Esophagus muscularis mucosa (tissue), 4 donors: ENCODE results near the gene JMJD7. TPM values are rescaled to one million over a fixed set of nuclear protein-coding genes. Genes with fewer than 3 reads are reported as not detected.

Source experiments
- DNase-seq: peaks from one replicate; pipeline ENCODE4 v3.0.0-alpha.2; 2017; ENCODE audit errors: extremely low spot score
- H3K27ac ChIP-seq, 4 donors: fragments of 200-600 bp; sonication (generic); replicated peaks in 1 of 4; 1 replicate in 3 of 4; 2 replicates in 1 of 4; pipeline ENCODE4 v1.5.1; 2016 to 2019; ENCODE audit warnings: mild to moderate bottlenecking in 1 of 4
- H3K27me3 ChIP-seq, 4 donors: fragments of 200-600 bp; sonication (generic); one replicate each; pipeline versions ENCODE4 v1.5.1 to v1.6.0; 2016 to 2019
- H3K36me3 ChIP-seq, 4 donors: fragments of 200-600 bp; sonication (generic); one replicate each; pipeline ENCODE4 v1.5.1; 2016 to 2019
- H3K4me1 ChIP-seq, 4 donors: fragments of 200-600 bp; sonication (generic); one replicate each; pipeline ENCODE4 v1.5.1; 2016 to 2019
- H3K4me3 ChIP-seq, 4 donors: fragments of 200-600 bp; sonication (generic); 1 replicate in 2 of 4; 2 replicates in 2 of 4; pipeline ENCODE4 v1.5.1; 2016 to 2019; ENCODE audit warnings: mild to moderate bottlenecking in 4 of 4, moderate library complexity in 1 of 4
- H3K9me3 ChIP-seq, 4 donors: fragments of 200-600 bp; sonication (generic); 1 replicate in 3 of 4; 2 replicates in 1 of 4; pipeline ENCODE4 v1.5.1; 2016 to 2019
- CTCF ChIP-seq, 3 experiments: fragments of 200-600 bp in 2 of 3; fragments of 450-650 bp in 1 of 3; sonication (generic) in 2 of 3; IDR thresholded peaks; one replicate each; pipeline ENCODE4 v1.5.1; 2017 to 2019; ENCODE audit warnings: antibody characterized with exemption in 3 of 3, mild to moderate bottlenecking in 2 of 3, moderate library complexity in 1 of 3
- EP300 ChIP-seq: sonication (generic); formaldehyde crosslinking; IDR thresholded peaks from one replicate; pipeline ENCODE4 v1.6.1; 2017; ENCODE audit warnings: antibody characterized with exemption
- POLR2A ChIP-seq: fragments of 450-650 bp; IDR thresholded peaks from one replicate; pipeline ENCODE4 v1.6.1; 2017; ENCODE audit warnings: antibody characterized with exemption, moderate library complexity, mild to moderate bottlenecking, low read depth
- POLR2AphosphoS5 ChIP-seq, 2 donors: sonication (generic); formaldehyde crosslinking; IDR thresholded peaks; one replicate each; pipeline ENCODE4 v1.6.1; 2017; ENCODE audit warnings: antibody characterized with exemption in 2 of 2
- WGBS: methylation state at CpG from one replicate; pipeline ENCODE4 v1.1.5; 2018; 5-methylcytosine and 5-hydroxymethylcytosine counted together
- intact Hi-C: fragments of 100-400 bp; cut with DNase I; formaldehyde crosslinking; loops from one replicate; pipeline ENCODE4 v1.15.1; 2023
- total RNA-seq, 4 donors: library from RNA; depleted of rRNA; stranded (reverse); fragments of >200 nt; gene quantifications; one replicate each; pipeline versions ENCODE4 v1.1.0 to v1.2.1, GENCODE V29; 2016

The JMJD7 gene
- total RNA-seq, 4 donors from 2014 or later: 6.2 to 9.6 (median 7.5) TPM

DNA sequence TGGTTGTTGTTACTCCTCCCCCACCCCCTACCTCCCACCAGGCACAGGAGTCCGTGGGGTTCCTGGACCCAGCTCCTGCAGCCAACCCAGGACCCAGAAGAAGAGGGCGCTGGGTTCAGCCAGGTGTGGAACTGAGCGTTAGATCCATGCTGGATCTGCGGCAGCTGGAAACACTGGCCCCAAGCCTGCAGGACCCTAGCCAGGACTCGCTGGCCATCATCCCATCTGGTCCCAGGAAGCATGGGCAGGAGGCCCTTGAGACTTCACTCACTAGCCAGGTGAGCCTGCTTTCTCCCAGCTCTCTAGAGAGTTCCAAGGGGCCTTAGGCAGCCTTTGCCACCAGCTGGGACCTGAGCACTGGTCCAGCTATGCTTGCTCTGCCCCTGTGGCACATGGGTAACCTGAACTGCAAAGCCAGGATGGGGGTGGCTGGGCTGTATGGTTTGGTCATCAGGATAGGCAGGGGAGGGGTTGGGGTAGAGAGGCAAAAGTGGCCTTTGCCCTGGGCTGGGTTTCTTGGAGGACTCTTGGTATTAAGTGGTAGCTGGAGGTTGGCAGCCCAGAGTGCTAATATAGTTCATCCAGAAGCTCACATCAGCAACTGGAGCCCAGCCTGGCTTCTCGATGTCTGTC lies 7.0 kb upstream of the JMJD7 start:
- Histone ChIP-seq H3K9me3 (no peaks in the 10 kb centered on the region), H3K27ac (no peak overlapping the region), H3K27me3 (no peaks in the 10 kb centered on the region), H3K4me3 (no peak overlapping the region), H3K4me1 (no peaks in the 10 kb centered on the region), H3K36me3 (peaks cover 81 to 100% (median 96%) of the 10 kb centered on the region in 4 donors)
- intact Hi-C loops: no loop called here
- TF ChIP-seq POLR2A (no peak), EP300 (no peak), POLR2AphosphoS5 (IDR thresholded peaks at IDR 0.05) (no peak), CTCF (IDR thresholded peaks at IDR 0.05) (no peak)
- 73% methylated on average over 6 of the region's 6 CpGs for WGBS
- no peak for DNase-seq

DNA sequence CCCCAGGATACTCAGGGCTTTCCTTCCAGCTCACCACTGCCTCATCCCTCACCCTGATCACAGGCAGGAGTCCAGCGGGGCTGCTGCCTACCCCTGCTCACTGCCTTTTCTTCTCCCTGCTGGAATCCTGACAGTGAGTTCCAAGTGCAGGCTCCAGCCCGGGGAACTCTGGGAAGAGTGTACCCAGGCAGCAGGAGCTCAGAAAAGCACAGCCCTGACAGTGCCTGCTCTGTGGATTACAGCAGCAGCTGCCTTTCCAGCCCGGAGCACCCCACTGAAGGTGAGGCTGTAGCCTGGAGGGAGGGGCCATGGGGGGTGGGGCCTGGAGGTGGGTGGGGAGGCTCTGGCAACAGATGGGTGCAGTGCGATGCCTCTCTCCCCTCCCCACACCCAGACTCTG lies 6.1 kb upstream of the JMJD7 start:
- TF ChIP-seq POLR2AphosphoS5 (IDR thresholded peaks at IDR 0.05) (no peak), EP300 (no peak), CTCF (IDR thresholded peaks at IDR 0.05) (no peak), POLR2A (no peak)
- Histone ChIP-seq H3K4me3 (no peak overlapping the region), H3K9me3 (no peaks in the 10 kb centered on the region), H3K27ac (no peak overlapping the region), H3K27me3 (no peaks in the 10 kb centered on the region), H3K4me1 (peaks cover 0 to under 1% (median 0%) of the 10 kb centered on the region in 4 donors), H3K36me3 (peaks cover 76 to 90% (median 88%) of the 10 kb centered on the region in 4 donors)
- intact Hi-C loops: no loop called here
- WGBS: 90% methylated on average over 3 of the region's 4 CpGs
- no peak for DNase-seq

DNA sequence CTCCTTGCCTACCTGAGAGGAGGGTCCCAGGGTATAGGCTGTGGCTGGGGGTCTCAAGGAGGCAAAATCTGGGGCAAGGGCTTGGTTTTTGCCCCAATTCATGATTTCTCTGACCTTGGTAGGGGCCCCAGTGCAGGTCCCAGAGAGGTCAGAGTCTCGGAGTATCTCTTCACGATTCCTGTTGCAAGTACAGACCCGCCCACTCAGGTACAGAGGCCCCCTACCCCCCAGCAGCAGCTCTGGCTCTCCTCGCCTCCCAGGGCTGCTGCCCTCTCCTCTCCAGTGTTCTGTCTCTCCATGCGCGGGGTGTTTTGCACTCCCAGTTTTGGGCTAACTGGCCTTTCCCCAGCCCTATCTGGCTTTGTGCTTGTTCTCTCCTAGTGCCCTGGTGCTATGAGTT lies 5.4 kb upstream of the JMJD7 start:
- WGBS: 91% methylated on average over 6 of the region's 6 CpGs
- Histone ChIP-seq H3K9me3 (no peaks in the 10 kb centered on the region), H3K4me3 (no peak overlapping the region), H3K27ac (no peak overlapping the region), H3K27me3 (no peaks in the 10 kb centered on the region), H3K36me3 (peaks cover 69 to 84% (median 82%) of the 10 kb centered on the region in 4 donors), H3K4me1 (peaks cover 3 to 7% (median 5%) of the 10 kb centered on the region in 4 donors)
- DNase-seq: no peak
- intact Hi-C loops: no loop called here
- TF ChIP-seq POLR2AphosphoS5 (IDR thresholded peaks at IDR 0.05) (no peak), POLR2A (no peak), CTCF (IDR thresholded peaks at IDR 0.05) (no peak), EP300 (no peak)

DNA sequence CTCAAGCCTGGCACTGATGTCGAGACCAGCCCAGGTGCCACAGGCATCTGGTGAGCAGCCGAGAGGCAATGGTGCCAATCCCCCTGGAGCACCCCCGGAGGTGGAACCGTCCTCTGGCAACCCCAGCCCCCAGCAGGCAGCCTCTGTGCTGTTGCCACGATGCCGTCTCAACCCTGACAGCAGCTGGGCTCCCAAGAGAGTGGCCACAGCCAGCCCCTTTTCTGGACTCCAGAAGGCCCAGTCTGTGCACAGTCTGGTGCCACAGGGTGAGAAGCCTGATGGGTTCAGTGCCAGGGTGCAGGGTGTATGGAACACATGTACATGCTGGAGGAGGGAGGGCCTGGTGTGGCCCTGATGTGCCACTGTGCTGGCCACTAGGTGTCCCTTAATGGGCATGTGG lies 4.9 kb upstream of the JMJD7 start:
- Histone ChIP-seq H3K27me3 (no peaks in the 10 kb centered on the region), H3K36me3 (peaks cover 64 to 79% (median 77%) of the 10 kb centered on the region in 4 donors), H3K9me3 (no peaks in the 10 kb centered on the region), H3K4me1 (peaks cover 3 to 9% (median 7%) of the 10 kb centered on the region in 4 donors), H3K4me3 (no peak overlapping the region), H3K27ac (no peak overlapping the region)
- 92% methylated on average over 6 of the region's 6 CpGs for WGBS
- intact Hi-C loops: no loop called here
- TF ChIP-seq POLR2A: no peak
- no peak for DNase-seq

DNA sequence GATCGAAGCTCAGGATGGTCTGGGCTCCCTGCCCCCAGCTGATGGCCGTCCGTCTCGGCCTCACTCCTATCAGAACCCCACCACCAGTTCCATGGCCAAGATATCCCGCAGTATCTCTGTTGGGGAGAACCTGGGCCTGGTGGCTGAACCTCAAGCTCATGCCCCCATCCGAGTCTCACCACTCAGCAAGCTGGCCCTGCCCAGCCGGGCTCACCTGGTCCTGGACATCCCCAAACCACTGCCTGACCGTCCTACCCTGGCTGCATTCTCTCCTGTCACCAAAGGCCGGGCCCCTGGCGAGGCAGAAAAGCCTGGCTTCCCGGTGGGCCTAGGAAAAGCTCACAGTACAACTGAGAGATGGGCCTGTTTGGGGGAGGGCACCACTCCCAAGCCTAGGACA lies 4.4 kb upstream of the JMJD7 start:
- 86% methylated on average over 5 of the region's 11 CpGs for WGBS
- peaks cover 59 to 74% (median 71%) of the 10 kb centered on the region in 4 donors for H3K36me3 ChIP-seq

More for the DNA sequence above, 4.4 kb upstream of the JMJD7 start:
- TF ChIP-seq POLR2A (no peak), POLR2AphosphoS5 (IDR thresholded peaks at IDR 0.05) (no peak), CTCF (IDR thresholded peaks at IDR 0.05) (no peak)
- intact Hi-C loops: no loop called here
- DNase-seq: no peak
- Histone ChIP-seq H3K27ac (no peak overlapping the region), H3K4me1 (peaks cover 3 to 11% (median 7%) of the 10 kb centered on the region in 4 donors), H3K27me3 (no peaks in the 10 kb centered on the region), H3K4me3 (no peak overlapping the region), H3K9me3 (no peaks in the 10 kb centered on the region)
